MCF 10A (cell line): ENCODE measurements around the gene SDE2. TPM values are rescaled to one million over a fixed set of nuclear protein-coding genes. Genes with fewer than 3 reads are reported as not detected.
"Not testable (repeated sequence)": the region's sequence is repeated elsewhere in the genome, so short reads cannot be mapped to it uniquely, and the experiment has no call there.

Experiments
- BruUV-seq: library from RNA; stranded (reverse); fragments of 400-500 nt; replicated peaks from 2 replicates; lab custom pipeline; 2021; lab: Mats Ljungman, UMichigan
- CTCF ChIA-PET: fragments of 300-600 bp; sonication (Branson Sonifier 250); formaldehyde crosslinking; extraction: SDS; loops from one replicate; lab custom pipeline; 2021; ENCODE audit warnings: antibody characterized with exemption, inconsistent platforms; lab: Yijun Ruan, JAX
- POLR2A ChIA-PET: fragments of 300-600, 350-650 bp; sonication (Branson Sonifier 250); formaldehyde crosslinking; extraction: SDS; loops from one replicate; lab custom pipeline; 2020; ENCODE audit warnings: antibody characterized with exemption, inconsistent platforms; lab: Yijun Ruan, JAX
- DNase-seq: peaks from one replicate; pipeline ENCODE4 v3.0.0-alpha.2; 2018; ENCODE audit not compliant: unreplicated experiment
- H3K27ac Mint-ChIP-seq: one replicate; pipeline ENCODE4 v1.8.0; 2022; ENCODE audit warnings: mild to moderate bottlenecking, low read depth, mixed read lengths; ENCODE audit not compliant: unreplicated experiment
- H3K27me3 Mint-ChIP-seq: one replicate; pipeline ENCODE4 v1.8.0; 2022; ENCODE audit warnings: mixed read lengths; ENCODE audit not compliant: insufficient read depth, unreplicated experiment
- H3K36me3 Mint-ChIP-seq: one replicate; pipeline ENCODE4 v1.8.0; 2022; ENCODE audit warnings: mild to moderate bottlenecking, moderate library complexity, mixed read lengths; ENCODE audit not compliant: insufficient read depth, unreplicated experiment
- H3K4me1 Mint-ChIP-seq: one replicate; pipeline ENCODE4 v1.8.0; 2022; ENCODE audit warnings: mixed read lengths; ENCODE audit not compliant: insufficient read depth, unreplicated experiment
- H3K4me3 Mint-ChIP-seq: one replicate; pipeline ENCODE4 v1.8.0; 2022; ENCODE audit warnings: mild to moderate bottlenecking, moderate library complexity, mixed read lengths; ENCODE audit not compliant: unreplicated experiment
- H3K9me3 Mint-ChIP-seq: one replicate; pipeline ENCODE4 v1.8.0; 2022; ENCODE audit warnings: mixed read lengths; ENCODE audit not compliant: unreplicated experiment
- intact Hi-C: fragments of 100-400 bp; cut with micrococcal nuclease; formaldehyde crosslinking; loops from 2 replicates; pipeline ENCODE4 v1.14.1; 2022
- total RNA-seq: library from RNA; stranded (reverse); gene quantifications from 2 replicates; pipeline ENCODE4 v1.2.3, GENCODE V29; 2022
- TF ChIP-seq, protein P1 (sequence below): fragments of 200-600 bp; IDR thresholded peaks from one replicate; pipeline ENCODE4 v1.8.0; 2022; ENCODE audit warnings: antibody characterized with exemption, mild to moderate bottlenecking; ENCODE audit not compliant: unreplicated experiment

SDE2 gene
- total RNA-seq, 1 experiment from 2014 or later, result 59.3 TPM

DNA sequence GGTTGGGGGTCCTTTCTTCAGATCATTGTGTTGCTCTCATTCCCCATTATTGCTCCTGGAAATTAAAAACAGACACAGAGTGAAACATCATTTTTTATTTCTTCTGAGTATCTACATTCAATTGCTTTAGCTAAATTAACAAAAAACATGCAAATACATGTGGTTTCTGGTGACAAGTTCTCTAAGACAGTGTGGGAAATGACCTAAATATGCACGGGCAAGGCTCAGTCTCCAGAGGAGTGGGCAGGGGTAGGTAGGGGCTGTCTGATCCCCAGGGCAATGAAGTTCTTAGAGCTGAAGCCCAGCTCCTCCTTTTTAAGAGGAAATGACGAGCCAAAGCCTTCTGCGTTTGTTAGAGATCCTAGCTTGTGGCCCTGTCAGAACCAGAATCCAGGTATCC lies 62.6 kb downstream of the SDE2 start:
- Mint-ChIP-seq H3K4me3 (no peak overlapping the region), H3K27ac (peak overlapping the region; percentile 47), H3K4me1 (peaks cover 15% of the 10 kb centered on the region), H3K36me3 (no peaks in the 10 kb centered on the region), H3K9me3 (no peaks in the 10 kb centered on the region), H3K27me3 (no peaks in the 10 kb centered on the region)
- BruUV-seq, result no TSS peak
- intact Hi-C loops, result no loop called here
- POLR2A ChIA-PET, result interaction anchor here (0.6 to 8.4 kb wide), 11 partner anchors 8 to 508 kb away, joined by 3 to 120 read pairs (median 4); partner anchors contain the start of genes PYCR2 and TMEM63A
- TF ChIP-seq, protein P1, sequence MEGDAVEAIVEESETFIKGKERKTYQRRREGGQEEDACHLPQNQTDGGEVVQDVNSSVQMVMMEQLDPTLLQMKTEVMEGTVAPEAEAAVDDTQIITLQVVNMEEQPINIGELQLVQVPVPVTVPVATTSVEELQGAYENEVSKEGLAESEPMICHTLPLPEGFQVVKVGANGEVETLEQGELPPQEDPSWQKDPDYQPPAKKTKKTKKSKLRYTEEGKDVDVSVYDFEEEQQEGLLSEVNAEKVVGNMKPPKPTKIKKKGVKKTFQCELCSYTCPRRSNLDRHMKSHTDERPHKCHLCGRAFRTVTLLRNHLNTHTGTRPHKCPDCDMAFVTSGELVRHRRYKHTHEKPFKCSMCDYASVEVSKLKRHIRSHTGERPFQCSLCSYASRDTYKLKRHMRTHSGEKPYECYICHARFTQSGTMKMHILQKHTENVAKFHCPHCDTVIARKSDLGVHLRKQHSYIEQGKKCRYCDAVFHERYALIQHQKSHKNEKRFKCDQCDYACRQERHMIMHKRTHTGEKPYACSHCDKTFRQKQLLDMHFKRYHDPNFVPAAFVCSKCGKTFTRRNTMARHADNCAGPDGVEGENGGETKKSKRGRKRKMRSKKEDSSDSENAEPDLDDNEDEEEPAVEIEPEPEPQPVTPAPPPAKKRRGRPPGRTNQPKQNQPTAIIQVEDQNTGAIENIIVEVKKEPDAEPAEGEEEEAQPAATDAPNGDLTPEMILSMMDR, result no peak
- DNase-seq, result no peak
- CTCF ChIA-PET, result interaction anchor here (0.6 to 3.0 kb wide), 9 partner anchors 13 to 510 kb away, joined by 3 to 17 read pairs (median 4); partner anchors contain the start of gene TMEM63A

DNA sequence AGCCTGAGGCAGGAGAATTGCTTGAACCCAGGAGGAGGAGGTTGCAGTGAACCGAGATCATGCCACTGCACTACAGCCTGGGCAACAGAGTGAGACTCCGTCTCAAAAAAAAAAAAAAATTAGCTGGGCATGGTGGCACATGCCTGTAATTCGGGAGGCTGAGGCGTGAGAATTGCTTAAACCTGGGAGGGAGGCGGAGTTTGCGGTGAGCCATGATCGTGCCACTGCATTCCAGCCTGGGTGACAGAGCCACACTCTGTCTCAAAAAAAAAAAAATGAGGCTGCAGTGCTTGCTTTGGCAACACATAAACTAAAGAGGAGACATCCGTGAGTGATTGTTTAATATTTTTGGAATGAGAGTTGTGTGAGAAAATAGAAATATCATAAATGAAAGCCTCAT lies 63.1 kb downstream of the SDE2 start:
- intact Hi-C loops, H3K27me3 Mint-ChIP-seq, H3K36me3 Mint-ChIP-seq, BruUV-seq, H3K9me3 Mint-ChIP-seq, H3K4me3 Mint-ChIP-seq: not testable (repeated sequence)
- peak; percentile 84 for DNase-seq
- Mint-ChIP-seq H3K27ac (peak overlapping the region; percentile 47), H3K4me1 (peaks cover 15% of the 10 kb centered on the region)
- CTCF ChIA-PET, result interaction anchor here (1.2 to 3.0 kb wide), 6 partner anchors 14 to 164 kb away, joined by 3 to 17 read pairs (median 6); partner anchors contain the start of gene TMEM63A
- POLR2A ChIA-PET, result interaction anchor here (0.6 to 8.4 kb wide), 8 partner anchors 8 to 508 kb away, joined by 3 to 120 read pairs (median 4); partner anchors contain the start of genes PYCR2 and TMEM63A

DNA sequence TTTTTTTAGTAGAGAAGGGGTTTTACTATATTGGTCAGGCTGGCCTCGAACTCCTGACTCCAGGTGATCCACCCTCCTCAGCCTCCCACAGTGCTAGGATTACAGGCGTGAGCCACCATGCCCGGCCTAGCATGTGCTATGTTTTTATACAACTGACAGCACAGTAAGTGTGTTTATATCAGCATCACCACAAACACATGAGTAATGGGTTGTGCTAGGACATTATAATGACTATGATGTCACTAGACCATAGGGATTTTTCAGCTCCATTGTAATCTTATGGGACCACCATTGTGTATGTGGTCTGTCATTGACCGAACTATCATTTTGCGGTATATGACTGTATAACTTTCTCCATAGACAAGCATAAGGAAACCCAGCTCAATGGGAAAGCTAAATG lies 64.4 kb downstream of the SDE2 start:
- CTCF ChIA-PET, result interaction anchor here (0.6 to 1.2 kb wide), 4 partner anchors 12 to 396 kb away, joined by 3 to 5 read pairs (median 4); no protein-coding TSS in a partner anchor
- intact Hi-C loops, result no loop called here
- no peaks in the 10 kb centered on the region for H3K9me3 Mint-ChIP-seq
- POLR2A ChIA-PET, result interaction anchor here (0.9 to 8.4 kb wide), 4 partner anchors 11 to 159 kb away, joined by 3 to 120 read pairs (median 6); partner anchors contain the start of gene PYCR2
- H3K4me3 Mint-ChIP-seq, result no peak overlapping the region
- peaks cover 15% of the 10 kb centered on the region for H3K4me1 Mint-ChIP-seq
- no peak for DNase-seq
- TF ChIP-seq, protein P1, result no peak
- H3K27me3 Mint-ChIP-seq, result no peaks in the 10 kb centered on the region
- H3K27ac Mint-ChIP-seq, result no peak overlapping the region
- BruUV-seq, result no TSS peak
- H3K36me3 Mint-ChIP-seq, result no peaks in the 10 kb centered on the region

DNA sequence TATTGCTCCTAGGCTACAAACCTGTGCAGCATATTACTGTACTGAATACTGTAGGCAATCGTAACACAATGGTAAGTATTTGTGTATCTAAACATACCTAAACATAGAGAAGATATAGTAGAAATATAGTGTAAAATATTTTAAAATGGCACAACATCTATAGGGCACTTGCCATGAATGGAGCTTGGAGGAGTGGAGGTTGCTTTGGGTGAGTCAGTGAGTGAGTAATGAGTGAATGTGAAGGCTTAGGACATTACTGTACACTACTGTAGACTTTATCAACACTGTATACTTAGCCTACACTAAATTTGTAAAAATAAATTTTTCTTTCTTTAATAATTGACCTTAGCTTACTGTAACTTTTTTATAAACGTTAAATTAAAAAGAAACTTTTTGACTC lies 66.1 kb downstream of the SDE2 start:
- Mint-ChIP-seq H3K9me3 (no peaks in the 10 kb centered on the region), H3K4me3 (no peak overlapping the region), H3K36me3 (no peaks in the 10 kb centered on the region), H3K27ac (no peak overlapping the region), H3K4me1 (peaks cover 15% of the 10 kb centered on the region), H3K27me3 (no peaks in the 10 kb centered on the region)
- intact Hi-C loops, result no loop called here
- TF ChIP-seq, protein P1, result no peak
- ChIA-PET CTCF (interaction anchor here (0.5 to 1.0 kb wide), 3 partner anchors 11 to 78 kb away, joined by 3 to 5 read pairs (median 4); no protein-coding TSS in a partner anchor), POLR2A (interaction anchor here (0.6 to 8.4 kb wide), 7 partner anchors 10 to 397 kb away, joined by 3 to 120 read pairs (median 4); partner anchors contain the start of genes PYCR2, SRP9 and TMEM63A)
- peak; percentile 74 for DNase-seq
- no TSS peak for BruUV-seq

Other genes starting within 250 kb of the SDE2 start
- gene SRP9, start 221.5 kb downstream of the SDE2 start, total RNA-seq, result 417 and 511 TPM in 2 replicates
- 25.0 and 35.8 TPM in 2 replicates for gene EPHX1, start 189.2 kb downstream of the SDE2 start, total RNA-seq
- 52.1 and 71.2 TPM in 2 replicates for gene TMEM63A, start 117.0 kb downstream of the SDE2 start, total RNA-seq
- not detected in 2 replicates for gene LEFTY1, start 110.2 kb downstream of the SDE2 start, total RNA-seq
- gene PYCR2, start 75.1 kb downstream of the SDE2 start, total RNA-seq, result 172 and 173 TPM in 2 replicates
- not detected in 2 replicates for gene LEFTY2, start 58.1 kb downstream of the SDE2 start, total RNA-seq
- 635 and 710 TPM in 2 replicates for gene H3-3A, start 63.4 kb upstream of the SDE2 start, total RNA-seq
- gene ACBD3, start 187.4 kb upstream of the SDE2 start, total RNA-seq, result 93.9 and 122 TPM in 2 replicates
- not detected in 2 replicates for gene MIXL1, start 224.3 kb upstream of the SDE2 start, total RNA-seq